ENCODE data around the gene REXO2. TPM values are rescaled to one million over a fixed set of nuclear protein-coding genes. Genes with fewer than 3 reads are reported as not detected.

REXO2 gene
- total and polyA plus RNA-seq, 4 donors = 25.9 to 51.7 (median 39.4) TPM

DNA sequence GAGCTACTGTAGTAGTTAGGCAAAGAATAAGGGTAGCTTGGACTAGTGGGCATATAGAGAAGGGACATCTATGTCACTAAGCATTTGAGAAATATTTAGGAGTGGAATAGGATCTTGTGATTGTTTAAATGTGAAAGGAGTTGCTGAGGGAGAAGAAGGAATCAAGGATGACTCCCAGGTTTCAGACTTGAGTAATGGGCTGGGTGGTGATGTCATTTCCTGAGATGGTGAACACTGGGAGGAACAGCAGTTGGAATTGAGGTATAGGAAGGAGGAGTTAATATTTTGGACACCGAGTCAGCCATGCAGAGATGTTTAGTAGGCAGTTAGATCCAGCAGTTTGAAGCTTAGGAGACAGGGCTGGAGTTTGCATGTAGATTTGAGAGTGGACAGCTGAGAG, 40.1 kb downstream of the REXO2 start:
- DNase-seq (ENCODE audit: low spot score) = no peak
- Histone ChIP-seq H3K9ac (ENCODE audit: low read depth in 1 of 2, low read length in 2 of 2) (no peak overlapping the region), H3K4me1 (ENCODE audit: control insufficient read depth in 4 of 4, insufficient read depth in 4 of 4, low read length in 3 of 4) (no peaks in the 10 kb centered on the region), H3K27ac (ENCODE audit: low read depth in 1 of 2, low read length in 2 of 2) (no peak overlapping the region), H3K9me3 (ENCODE audit: control insufficient read depth in 4 of 4, low read length in 3 of 4) (no peaks in the 10 kb centered on the region), H3K36me3 (ENCODE audit: control insufficient read depth in 4 of 4, insufficient read depth in 3 of 4, low read depth in 1 of 4, low read length in 3 of 4) (no peaks in the 10 kb centered on the region), H3K4me3 (ENCODE audit: low read depth in 1 of 3, low read length in 3 of 3) (no peak overlapping the region), H3K27me3 (ENCODE audit: control insufficient read depth in 4 of 4, insufficient read depth in 4 of 4, low read length in 3 of 4) (no peaks in the 10 kb centered on the region)
- WGBS = 90% methylated on average over 1 of the region's 1 CpG
- TF ChIP-seq, protein P1, sequence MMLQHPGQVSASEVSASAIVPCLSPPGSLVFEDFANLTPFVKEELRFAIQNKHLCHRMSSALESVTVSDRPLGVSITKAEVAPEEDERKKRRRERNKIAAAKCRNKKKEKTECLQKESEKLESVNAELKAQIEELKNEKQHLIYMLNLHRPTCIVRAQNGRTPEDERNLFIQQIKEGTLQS (IDR thresholded peaks at IDR 0.05) = no peak
- no peak for TF ChIP-seq GABPA (IDR thresholded peaks at IDR 0.05 in 1 of 2, conservative IDR thresholded peaks at IDR 0.05 in 1 of 2)
- TF ChIP-seq HNF4A (conservative IDR thresholded peaks at IDR 0.05) = no peak
- no peak for TF ChIP-seq JUND (IDR thresholded peaks at IDR 0.05)
- TF ChIP-seq EGR1 (IDR thresholded peaks at IDR 0.05; ENCODE audit: low read depth in 2 of 2) = no peak
- no peak for TF ChIP-seq FOXA2 (IDR thresholded peaks at IDR 0.05)
- no peak for TF ChIP-seq HNF4G (IDR thresholded peaks at IDR 0.05)
- no peak for TF ChIP-seq FOXA1 (IDR thresholded peaks at IDR 0.05)
- TF ChIP-seq, protein P2, sequence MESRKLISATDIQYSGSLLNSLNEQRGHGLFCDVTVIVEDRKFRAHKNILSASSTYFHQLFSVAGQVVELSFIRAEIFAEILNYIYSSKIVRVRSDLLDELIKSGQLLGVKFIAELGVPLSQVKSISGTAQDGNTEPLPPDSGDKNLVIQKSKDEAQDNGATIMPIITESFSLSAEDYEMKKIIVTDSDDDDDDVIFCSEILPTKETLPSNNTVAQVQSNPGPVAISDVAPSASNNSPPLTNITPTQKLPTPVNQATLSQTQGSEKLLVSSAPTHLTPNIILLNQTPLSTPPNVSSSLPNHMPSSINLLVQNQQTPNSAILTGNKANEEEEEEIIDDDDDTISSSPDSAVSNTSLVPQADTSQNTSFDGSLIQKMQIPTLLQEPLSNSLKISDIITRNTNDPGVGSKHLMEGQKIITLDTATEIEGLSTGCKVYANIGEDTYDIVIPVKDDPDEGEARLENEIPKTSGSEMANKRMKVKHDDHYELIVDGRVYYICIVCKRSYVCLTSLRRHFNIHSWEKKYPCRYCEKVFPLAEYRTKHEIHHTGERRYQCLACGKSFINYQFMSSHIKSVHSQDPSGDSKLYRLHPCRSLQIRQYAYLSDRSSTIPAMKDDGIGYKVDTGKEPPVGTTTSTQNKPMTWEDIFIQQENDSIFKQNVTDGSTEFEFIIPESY (IDR thresholded peaks at IDR 0.05) = no peak
- TF ChIP-seq NR2F2 (IDR thresholded peaks at IDR 0.05) = no peak
- TF ChIP-seq TAF1 (conservative IDR thresholded peaks at IDR 0.05) = no peak
- TF ChIP-seq, protein P3, sequence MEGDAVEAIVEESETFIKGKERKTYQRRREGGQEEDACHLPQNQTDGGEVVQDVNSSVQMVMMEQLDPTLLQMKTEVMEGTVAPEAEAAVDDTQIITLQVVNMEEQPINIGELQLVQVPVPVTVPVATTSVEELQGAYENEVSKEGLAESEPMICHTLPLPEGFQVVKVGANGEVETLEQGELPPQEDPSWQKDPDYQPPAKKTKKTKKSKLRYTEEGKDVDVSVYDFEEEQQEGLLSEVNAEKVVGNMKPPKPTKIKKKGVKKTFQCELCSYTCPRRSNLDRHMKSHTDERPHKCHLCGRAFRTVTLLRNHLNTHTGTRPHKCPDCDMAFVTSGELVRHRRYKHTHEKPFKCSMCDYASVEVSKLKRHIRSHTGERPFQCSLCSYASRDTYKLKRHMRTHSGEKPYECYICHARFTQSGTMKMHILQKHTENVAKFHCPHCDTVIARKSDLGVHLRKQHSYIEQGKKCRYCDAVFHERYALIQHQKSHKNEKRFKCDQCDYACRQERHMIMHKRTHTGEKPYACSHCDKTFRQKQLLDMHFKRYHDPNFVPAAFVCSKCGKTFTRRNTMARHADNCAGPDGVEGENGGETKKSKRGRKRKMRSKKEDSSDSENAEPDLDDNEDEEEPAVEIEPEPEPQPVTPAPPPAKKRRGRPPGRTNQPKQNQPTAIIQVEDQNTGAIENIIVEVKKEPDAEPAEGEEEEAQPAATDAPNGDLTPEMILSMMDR (IDR thresholded peaks at IDR 0.05; ENCODE audit: low read depth, low read length, missing input control) = no peak
- TF ChIP-seq RXRA (IDR thresholded peaks at IDR 0.05) = no peak
- TF ChIP-seq RAD21 (IDR thresholded peaks at IDR 0.05) = no peak
- TF ChIP-seq, protein P4, sequence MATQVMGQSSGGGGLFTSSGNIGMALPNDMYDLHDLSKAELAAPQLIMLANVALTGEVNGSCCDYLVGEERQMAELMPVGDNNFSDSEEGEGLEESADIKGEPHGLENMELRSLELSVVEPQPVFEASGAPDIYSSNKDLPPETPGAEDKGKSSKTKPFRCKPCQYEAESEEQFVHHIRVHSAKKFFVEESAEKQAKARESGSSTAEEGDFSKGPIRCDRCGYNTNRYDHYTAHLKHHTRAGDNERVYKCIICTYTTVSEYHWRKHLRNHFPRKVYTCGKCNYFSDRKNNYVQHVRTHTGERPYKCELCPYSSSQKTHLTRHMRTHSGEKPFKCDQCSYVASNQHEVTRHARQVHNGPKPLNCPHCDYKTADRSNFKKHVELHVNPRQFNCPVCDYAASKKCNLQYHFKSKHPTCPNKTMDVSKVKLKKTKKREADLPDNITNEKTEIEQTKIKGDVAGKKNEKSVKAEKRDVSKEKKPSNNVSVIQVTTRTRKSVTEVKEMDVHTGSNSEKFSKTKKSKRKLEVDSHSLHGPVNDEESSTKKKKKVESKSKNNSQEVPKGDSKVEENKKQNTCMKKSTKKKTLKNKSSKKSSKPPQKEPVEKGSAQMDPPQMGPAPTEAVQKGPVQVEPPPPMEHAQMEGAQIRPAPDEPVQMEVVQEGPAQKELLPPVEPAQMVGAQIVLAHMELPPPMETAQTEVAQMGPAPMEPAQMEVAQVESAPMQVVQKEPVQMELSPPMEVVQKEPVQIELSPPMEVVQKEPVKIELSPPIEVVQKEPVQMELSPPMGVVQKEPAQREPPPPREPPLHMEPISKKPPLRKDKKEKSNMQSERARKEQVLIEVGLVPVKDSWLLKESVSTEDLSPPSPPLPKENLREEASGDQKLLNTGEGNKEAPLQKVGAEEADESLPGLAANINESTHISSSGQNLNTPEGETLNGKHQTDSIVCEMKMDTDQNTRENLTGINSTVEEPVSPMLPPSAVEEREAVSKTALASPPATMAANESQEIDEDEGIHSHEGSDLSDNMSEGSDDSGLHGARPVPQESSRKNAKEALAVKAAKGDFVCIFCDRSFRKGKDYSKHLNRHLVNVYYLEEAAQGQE (IDR thresholded peaks at IDR 0.05) = no peak
- no peak for TF ChIP-seq SP1 (IDR thresholded peaks at IDR 0.05)
- TF ChIP-seq, protein P5, sequence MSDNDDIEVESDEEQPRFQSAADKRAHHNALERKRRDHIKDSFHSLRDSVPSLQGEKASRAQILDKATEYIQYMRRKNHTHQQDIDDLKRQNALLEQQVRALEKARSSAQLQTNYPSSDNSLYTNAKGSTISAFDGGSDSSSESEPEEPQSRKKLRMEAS (IDR thresholded peaks at IDR 0.05) = no peak
- TF ChIP-seq YY1 (IDR thresholded peaks at IDR 0.05) = no peak
